ENCODE data around the gene ATP8B4.

- TF ChIP-seq EZH2 (IDR thresholded peaks at IDR 0.05; ENCODE audit: insufficient read depth, poor library complexity, severe bottlenecking): no peak
- TF ChIP-seq EZH2phosphoT487 (IDR thresholded peaks at IDR 0.05; ENCODE audit: insufficient read depth, low read depth): no peak
Observed at GRCh38 chr15:50003786-50004334, 115.2 kb downstream of the ATP8B4 start.

Data from GM23248 (cell line).